ENCODE measurements around the gene PLXNA4.
A peak's percentile ranks its signal among the peaks of the same experiment; 100 is the strongest.
"Not testable (repeated sequence)": the region's sequence is repeated elsewhere in the genome, so short reads cannot be mapped to it uniquely, and the experiment has no call there.

PLXNA4 gene

GRCh38 chr7:132406039-132406438, 170.2 kb downstream of the PLXNA4 start:
- no peak for DNase-seq

- DNase-seq = no peak
Observed at GRCh38 chr7:132404261-132404660, 172.0 kb downstream of the PLXNA4 start.

- DNase-seq = no peak
Observed at GRCh38 chr7:132403465-132404110, 172.7 kb downstream of the PLXNA4 start.

GRCh38 chr7:132402751-132403245, 173.5 kb downstream of the PLXNA4 start:
- peak; percentile 44 for DNase-seq

- DNase-seq = no peak
Observed at GRCh38 chr7:132402096-132402495, 174.2 kb downstream of the PLXNA4 start.

- DNase-seq = no peak
Observed at GRCh38 chr7:132400561-132401142, 175.6 kb downstream of the PLXNA4 start.

- DNase-seq = no peak
Observed at GRCh38 chr7:132399367-132399766, 176.9 kb downstream of the PLXNA4 start.

- DNase-seq = no peak
Observed at GRCh38 chr7:132398253-132398925, 177.9 kb downstream of the PLXNA4 start.

GRCh38 chr7:132397070-132397469, 179.2 kb downstream of the PLXNA4 start:
- no peak for DNase-seq

GRCh38 chr7:132395361-132395760, 180.9 kb downstream of the PLXNA4 start:
- DNase-seq = no peak

GRCh38 chr7:132394283-132395198, 181.7 kb downstream of the PLXNA4 start:
- no peak for DNase-seq

- no peak for DNase-seq
Observed at GRCh38 chr7:132393789-132394261, 182.4 kb downstream of the PLXNA4 start.

GRCh38 chr7:132392713-132393112, 183.6 kb downstream of the PLXNA4 start:
- no peak for DNase-seq

GRCh38 chr7:132390705-132391104, 185.6 kb downstream of the PLXNA4 start:
- no peak for DNase-seq

GRCh38 chr7:132390049-132390448, 186.2 kb downstream of the PLXNA4 start:
- not testable (repeated sequence) for DNase-seq

- no peak for DNase-seq
Observed at GRCh38 chr7:132388688-132389087, 187.6 kb downstream of the PLXNA4 start.

- DNase-seq = no peak
Observed at GRCh38 chr7:132387596-132387995, 188.7 kb downstream of the PLXNA4 start.

- DNase-seq = peak; percentile 51
Observed at GRCh38 chr7:132386201-132386681, 190.0 kb downstream of the PLXNA4 start.

GRCh38 chr7:132383962-132384361, 192.3 kb downstream of the PLXNA4 start:
- no peak for DNase-seq

GRCh38 chr7:132381742-132382472, 194.4 kb downstream of the PLXNA4 start:
- DNase-seq = no peak

- no peak for DNase-seq
Observed at GRCh38 chr7:132380059-132380458, 196.2 kb downstream of the PLXNA4 start.

- no peak for DNase-seq
Observed at GRCh38 chr7:132379292-132379691, 197.0 kb downstream of the PLXNA4 start.
